HEK293 (cell line): ENCODE data around the gene TRIM44.

Experiments
- CTCF ChIA-PET: fragments of 350-600 bp; formaldehyde crosslinking; extraction: SDS; loops from one replicate; lab custom pipeline; 2021; ENCODE audit warnings: antibody characterized with exemption; lab: Yijun Ruan, JAX
- POLR2A ChIA-PET: fragments of 300-600 bp; formaldehyde crosslinking; extraction: SDS; loops from one replicate; lab custom pipeline; 2020; ENCODE audit warnings: antibody characterized with exemption, inconsistent platforms; lab: Yijun Ruan, JAX
- H3K27ac ChIP-seq: fragments of 200-500 bp; sonication (Bioruptor generic); 2 replicates; pipeline ENCODE4 v1.5.1; 2014; ENCODE audit warnings: low read depth, low read length, control low read depth, inconsistent platforms; ENCODE audit errors: extremely low read depth
- H3K36me3 ChIP-seq, 2 experiments: fragments of 200-500 bp in 1 of 2; sonication (Bioruptor generic) in 1 of 2; 1 replicate in 1 of 2; 2 replicates in 1 of 2; pipeline ENCODE4 v1.5.1; 2014 to 2017; ENCODE audit warnings: inconsistent platforms in 2 of 2, low read length in 2 of 2; ENCODE audit not compliant: control insufficient read depth in 2 of 2, insufficient read depth in 1 of 2
- H3K4me1 ChIP-seq: fragments of 200-500 bp; sonication (Bioruptor generic); 2 replicates; pipeline ENCODE4 v1.5.1; 2014; ENCODE audit warnings: mild to moderate bottlenecking, low read length, inconsistent platforms; ENCODE audit not compliant: control insufficient read depth, insufficient read depth
- H3K4me3 ChIP-seq: 2 replicates; pipeline ENCODE4 v1.5.1; 2011; ENCODE audit warnings: low read depth, mild to moderate bottlenecking, control low read depth, low read length, moderate library complexity
- H3K9me3 ChIP-seq: fragments of 200-500 bp; sonication (Bioruptor generic); 2 replicates; pipeline ENCODE4 v1.5.1; 2014; ENCODE audit warnings: low read depth, low read length, inconsistent platforms; ENCODE audit not compliant: control insufficient read depth, insufficient read depth
- BCL11B ChIP-seq: fragments of 450-650 bp; formaldehyde crosslinking; IDR thresholded peaks from 2 replicates; pipeline ENCODE4 v1.5.1; 2016; ENCODE audit warnings: low read depth, missing biosample characterization, missing genetic modification characterization
- HOXD13 ChIP-seq: sonication (generic); formaldehyde crosslinking; IDR thresholded peaks from 2 replicates; pipeline ENCODE4 v1.8.0; 2022; ENCODE audit warnings: missing genetic modification reagents, borderline replicate concordance
- SCRT2 ChIP-seq: fragments of 450-650 bp; formaldehyde crosslinking; IDR thresholded peaks from 2 replicates; pipeline ENCODE4 v1.5.1; 2016; ENCODE audit warnings: missing biosample characterization, missing genetic modification characterization
- SP2 ChIP-seq: fragments of 450-650 bp; formaldehyde crosslinking; IDR thresholded peaks from 2 replicates; pipeline ENCODE4 v1.5.1; 2016; ENCODE audit warnings: missing biosample characterization, missing genetic modification characterization
- ZFP69B ChIP-seq: fragments of 450-650 bp; formaldehyde crosslinking; IDR thresholded peaks from 2 replicates; pipeline ENCODE4 v1.5.1; 2016; ENCODE audit warnings: missing biosample characterization, missing genetic modification characterization
- ZNF121 ChIP-seq: fragments of 450-650 bp; formaldehyde crosslinking; IDR thresholded peaks from 2 replicates; pipeline ENCODE4 v1.5.1; 2016; ENCODE audit warnings: missing biosample characterization, missing genetic modification characterization
- ZNF132 ChIP-seq: fragments of 450-650 bp; formaldehyde crosslinking; IDR thresholded peaks from 2 replicates; pipeline ENCODE4 v1.5.1; 2017; ENCODE audit warnings: missing biosample characterization, missing genetic modification characterization, borderline replicate concordance
- ZNF133 ChIP-seq: fragments of 450-650 bp; formaldehyde crosslinking; IDR thresholded peaks from 2 replicates; pipeline ENCODE4 v1.5.1; 2016; ENCODE audit warnings: missing biosample characterization, missing genetic modification characterization
- ZNF140 ChIP-seq: fragments of 450-650 bp; formaldehyde crosslinking; IDR thresholded peaks from 2 replicates; pipeline ENCODE4 v1.5.1; 2016; ENCODE audit warnings: missing biosample characterization, missing genetic modification characterization
- ZNF148 ChIP-seq: fragments of 450-650 bp; formaldehyde crosslinking; IDR thresholded peaks from 2 replicates; pipeline ENCODE4 v1.5.0; 2017; ENCODE audit warnings: missing biosample characterization, missing genetic modification characterization, borderline replicate concordance
- ZNF174 ChIP-seq: fragments of 450-650 bp; formaldehyde crosslinking; IDR thresholded peaks from 2 replicates; pipeline ENCODE4 v1.5.0; 2017; ENCODE audit warnings: missing biosample characterization, mild to moderate bottlenecking, missing genetic modification characterization
- ZNF184 ChIP-seq: fragments of 450-650 bp; IDR thresholded peaks from 2 replicates; pipeline ENCODE4 v1.5.1; 2018; ENCODE audit warnings: missing biosample characterization, mild to moderate bottlenecking, missing genetic modification characterization
- ZNF311 ChIP-seq: fragments of 450-650 bp; formaldehyde crosslinking; IDR thresholded peaks from 2 replicates; pipeline ENCODE4 v1.5.1; 2017; ENCODE audit warnings: missing biosample characterization, missing genetic modification characterization, borderline replicate concordance
- ZNF423 ChIP-seq: fragments of 450-650 bp; formaldehyde crosslinking; IDR thresholded peaks from 2 replicates; pipeline ENCODE4 v1.5.1; 2016; ENCODE audit warnings: missing biosample characterization, missing genetic modification characterization
- ZNF48 ChIP-seq: fragments of 450-650 bp; formaldehyde crosslinking; IDR thresholded peaks from 2 replicates; pipeline ENCODE4 v1.5.1; 2016; ENCODE audit warnings: missing biosample characterization, missing genetic modification characterization
- ZNF560 ChIP-seq: fragments of 450-650 bp; formaldehyde crosslinking; IDR thresholded peaks from 2 replicates; pipeline ENCODE4 v1.5.1; 2017; ENCODE audit warnings: missing biosample characterization, missing genetic modification characterization, borderline replicate concordance
- ZNF624 ChIP-seq: fragments of 450-650 bp; formaldehyde crosslinking; IDR thresholded peaks from 2 replicates; pipeline ENCODE4 v1.5.1; 2017; ENCODE audit warnings: missing biosample characterization, missing genetic modification characterization
- ZNF654 ChIP-seq: fragments of 450-650 bp; formaldehyde crosslinking; IDR thresholded peaks from 2 replicates; pipeline ENCODE4 v1.5.1; 2016; ENCODE audit warnings: low read depth, missing biosample characterization, missing genetic modification characterization
- ZNF692 ChIP-seq: fragments of 450-650 bp; formaldehyde crosslinking; IDR thresholded peaks from 2 replicates; pipeline ENCODE4 v1.5.1; 2016; ENCODE audit warnings: missing biosample characterization, missing genetic modification characterization
- ZNF707 ChIP-seq: fragments of 450-650 bp; formaldehyde crosslinking; IDR thresholded peaks from 2 replicates; pipeline ENCODE4 v1.5.1; 2016; ENCODE audit warnings: missing biosample characterization, missing genetic modification characterization
- ZXDB ChIP-seq: fragments of 450-650 bp; formaldehyde crosslinking; IDR thresholded peaks from 2 replicates; pipeline ENCODE4 v1.5.1; 2016; ENCODE audit warnings: missing biosample characterization, missing genetic modification characterization
- TF ChIP-seq, protein P1 (sequence below): fragments of 450-650 bp; formaldehyde crosslinking; IDR thresholded peaks from 2 replicates; pipeline ENCODE4; 2016; ENCODE audit warnings: missing biosample characterization, missing genetic modification characterization
- TF ChIP-seq, protein P2 (sequence below): fragments of 450-650 bp; formaldehyde crosslinking; IDR thresholded peaks from 2 replicates; pipeline ENCODE4 v1.5.1; 2016; ENCODE audit warnings: missing biosample characterization, missing genetic modification characterization
- TF ChIP-seq, protein P3 (sequence below): fragments of 450-650 bp; formaldehyde crosslinking; IDR thresholded peaks from 2 replicates; pipeline ENCODE4 v1.5.1; 2017; ENCODE audit warnings: missing biosample characterization, missing genetic modification characterization

The TRIM44 gene

DNA sequence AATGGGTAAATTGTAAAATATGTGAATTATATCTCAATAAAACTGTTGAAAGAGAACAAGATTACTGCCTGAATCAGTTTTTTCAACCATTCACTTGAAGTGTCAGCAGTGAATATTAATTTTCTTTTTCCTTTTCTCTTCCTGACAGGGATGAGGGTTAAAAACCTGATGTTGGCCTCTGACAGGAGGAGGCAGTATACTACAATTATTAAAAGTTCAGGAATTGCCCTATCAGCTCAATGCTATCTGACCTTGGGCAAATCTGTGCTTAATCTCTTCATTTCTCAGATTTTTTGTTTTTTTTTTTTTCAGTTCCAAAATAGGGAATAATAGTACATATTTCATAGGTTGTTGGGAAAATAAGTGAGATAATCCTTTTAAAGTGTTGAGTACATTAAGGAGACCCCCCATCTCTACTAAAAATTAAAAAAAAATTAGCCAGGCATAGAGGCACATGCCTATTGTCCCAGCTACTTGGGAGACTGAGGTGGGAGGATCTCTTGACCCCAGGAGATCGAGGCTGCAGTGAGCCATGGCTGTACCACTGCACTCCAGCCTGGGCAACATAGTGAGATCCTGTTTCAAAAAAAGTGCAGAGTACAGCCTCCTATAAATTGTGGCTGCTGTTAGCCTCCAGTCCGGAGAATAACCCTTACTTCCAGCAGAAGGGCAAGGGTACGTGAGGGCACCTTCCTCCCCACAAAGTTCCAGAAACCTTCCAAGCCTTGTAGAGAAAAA lies 48.8 kb downstream of the TRIM44 start:
- CTCF ChIA-PET: interaction anchor here (0.7 to 1.0 kb wide), 2 partner anchors 71 to 486 kb away, joined by 3 read pairs; no protein-coding TSS in a partner anchor
- no peak for TF ChIP-seq ZNF148
- no peak for TF ChIP-seq ZNF184
- TF ChIP-seq, protein P1, sequence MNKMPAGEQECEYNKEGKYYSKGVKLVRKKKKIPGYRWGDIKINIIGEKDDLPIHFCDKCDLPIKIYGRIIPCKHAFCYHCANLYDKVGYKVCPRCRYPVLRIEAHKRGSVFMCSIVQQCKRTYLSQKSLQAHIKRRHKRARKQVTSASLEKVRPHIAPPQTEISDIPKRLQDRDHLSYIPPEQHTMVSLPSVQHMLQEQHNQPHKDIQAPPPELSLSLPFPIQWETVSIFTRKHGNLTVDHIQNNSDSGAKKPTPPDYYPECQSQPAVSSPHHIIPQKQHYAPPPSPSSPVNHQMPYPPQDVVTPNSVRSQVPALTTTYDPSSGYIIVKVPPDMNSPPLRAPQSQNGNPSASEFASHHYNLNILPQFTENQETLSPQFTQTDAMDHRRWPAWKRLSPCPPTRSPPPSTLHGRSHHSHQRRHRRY (tag by site-specific recombination): no peak
- TF ChIP-seq ZNF133: no peak
- TF ChIP-seq, protein P2, sequence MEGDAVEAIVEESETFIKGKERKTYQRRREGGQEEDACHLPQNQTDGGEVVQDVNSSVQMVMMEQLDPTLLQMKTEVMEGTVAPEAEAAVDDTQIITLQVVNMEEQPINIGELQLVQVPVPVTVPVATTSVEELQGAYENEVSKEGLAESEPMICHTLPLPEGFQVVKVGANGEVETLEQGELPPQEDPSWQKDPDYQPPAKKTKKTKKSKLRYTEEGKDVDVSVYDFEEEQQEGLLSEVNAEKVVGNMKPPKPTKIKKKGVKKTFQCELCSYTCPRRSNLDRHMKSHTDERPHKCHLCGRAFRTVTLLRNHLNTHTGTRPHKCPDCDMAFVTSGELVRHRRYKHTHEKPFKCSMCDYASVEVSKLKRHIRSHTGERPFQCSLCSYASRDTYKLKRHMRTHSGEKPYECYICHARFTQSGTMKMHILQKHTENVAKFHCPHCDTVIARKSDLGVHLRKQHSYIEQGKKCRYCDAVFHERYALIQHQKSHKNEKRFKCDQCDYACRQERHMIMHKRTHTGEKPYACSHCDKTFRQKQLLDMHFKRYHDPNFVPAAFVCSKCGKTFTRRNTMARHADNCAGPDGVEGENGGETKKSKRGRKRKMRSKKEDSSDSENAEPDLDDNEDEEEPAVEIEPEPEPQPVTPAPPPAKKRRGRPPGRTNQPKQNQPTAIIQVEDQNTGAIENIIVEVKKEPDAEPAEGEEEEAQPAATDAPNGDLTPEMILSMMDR (tag by site-specific recombination): no peak
- no peak for TF ChIP-seq ZNF692
- no peak for TF ChIP-seq ZNF423 (tag by site-specific recombination)
- no peak for TF ChIP-seq BCL11B (tag by site-specific recombination)
- TF ChIP-seq ZNF707 (tag by site-specific recombination): no peak
- TF ChIP-seq ZNF132 (tag by site-specific recombination): no peak
- TF ChIP-seq ZNF140: no peak
- no peak for TF ChIP-seq SP2 (tag by site-specific recombination)
- TF ChIP-seq ZXDB: no peak
- TF ChIP-seq ZNF311 (tag by site-specific recombination): no peak
- TF ChIP-seq ZNF174: no peak
- TF ChIP-seq, all 188 proteins: peak for 0
- Histone ChIP-seq H3K4me1 (no peaks in the 10 kb centered on the region), H3K27ac (no peak overlapping the region), H3K4me3 (no peak overlapping the region), H3K9me3 (no peaks in the 10 kb centered on the region), H3K36me3 (no peaks in the 10 kb centered on the region)
- POLR2A ChIA-PET: interaction anchor here (0.7 kb wide), 2 partner anchors 9 to 631 kb away, joined by 3 to 4 read pairs; no protein-coding TSS in a partner anchor

DNA sequence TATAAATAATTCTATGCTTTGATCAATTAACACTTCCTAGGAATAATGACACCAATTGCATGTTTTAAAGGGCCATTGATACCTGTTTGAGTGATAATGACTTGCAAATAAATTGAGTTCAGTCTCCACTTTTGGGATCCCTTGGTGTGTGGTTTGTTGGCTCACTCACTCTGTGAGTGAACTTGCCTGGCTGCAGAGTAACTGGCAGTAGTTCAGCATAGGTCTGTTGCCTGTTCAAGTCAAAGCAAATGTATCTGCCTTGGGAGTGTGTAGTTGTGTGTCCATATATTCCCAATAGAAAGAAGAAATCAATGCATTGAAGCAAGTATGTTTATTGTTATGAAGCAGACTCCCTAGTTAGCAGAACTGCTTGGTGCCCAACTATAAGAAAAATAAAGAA lies 49.3 kb downstream of the TRIM44 start:
- no peaks in the 10 kb centered on the region for H3K9me3 ChIP-seq
- ChIA-PET POLR2A (no interaction called here), CTCF (interaction anchor here (1.3 kb wide), 1 partner anchor 109 kb away, joined by 5 read pairs; no protein-coding TSS in a partner anchor)
- no peaks in the 10 kb centered on the region for H3K36me3 ChIP-seq
- H3K4me3 ChIP-seq: no peak overlapping the region
- H3K4me1 ChIP-seq: no peaks in the 10 kb centered on the region
- no peak overlapping the region for H3K27ac ChIP-seq
- TF ChIP-seq ZNF624 (no peak), ZNF48 (no peak), ZNF654 (no peak), SCRT2 (tag by site-specific recombination) (no peak), ZFP69B (tag by site-specific recombination) (no peak), ZNF121 (tag by site-specific recombination) (no peak), ZNF560 (tag by site-specific recombination) (no peak), ZXDB (no peak), HOXD13 (CRISPR knock-in tag) (no peak)
- TF ChIP-seq, protein P3, sequence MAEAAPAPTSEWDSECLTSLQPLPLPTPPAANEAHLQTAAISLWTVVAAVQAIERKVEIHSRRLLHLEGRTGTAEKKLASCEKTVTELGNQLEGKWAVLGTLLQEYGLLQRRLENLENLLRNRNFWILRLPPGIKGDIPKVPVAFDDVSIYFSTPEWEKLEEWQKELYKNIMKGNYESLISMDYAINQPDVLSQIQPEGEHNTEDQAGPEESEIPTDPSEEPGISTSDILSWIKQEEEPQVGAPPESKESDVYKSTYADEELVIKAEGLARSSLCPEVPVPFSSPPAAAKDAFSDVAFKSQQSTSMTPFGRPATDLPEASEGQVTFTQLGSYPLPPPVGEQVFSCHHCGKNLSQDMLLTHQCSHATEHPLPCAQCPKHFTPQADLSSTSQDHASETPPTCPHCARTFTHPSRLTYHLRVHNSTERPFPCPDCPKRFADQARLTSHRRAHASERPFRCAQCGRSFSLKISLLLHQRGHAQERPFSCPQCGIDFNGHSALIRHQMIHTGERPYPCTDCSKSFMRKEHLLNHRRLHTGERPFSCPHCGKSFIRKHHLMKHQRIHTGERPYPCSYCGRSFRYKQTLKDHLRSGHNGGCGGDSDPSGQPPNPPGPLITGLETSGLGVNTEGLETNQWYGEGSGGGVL (tag by site-specific recombination): no peak
